Spleen (tissue), 11 donors: ENCODE results near the gene SERPING1. TPM values are rescaled to one million over a fixed set of nuclear protein-coding genes. Genes with fewer than 3 reads are reported as not detected.
A peak's percentile ranks its signal among the peaks of the same experiment; 100 is the strongest.

Source experiments
- DNase-seq: peaks from one replicate; pipeline ENCODE4 v3.0.0-alpha.2; 2020
- H3K27ac ChIP-seq, 8 donors: fragments of 200-600 bp; sonication (generic) in 7 of 8; 1 replicate in 4 of 8; 2 replicates in 4 of 8; pipeline versions ENCODE4 v1.5.0 to v1.8.0; 2016 to 2021; ENCODE audit warnings: inconsistent platforms in 4 of 8, mild to moderate bottlenecking in 4 of 8, moderate library complexity in 1 of 8
- H3K27me3 ChIP-seq, 7 donors: fragments of 200-600 bp; sonication (generic) in 6 of 7; replicated peaks in 1 of 7; 1 replicate in 4 of 7; 2 replicates in 3 of 7; pipeline versions ENCODE4 v1.5.0 to v1.8.0; 2016 to 2021; ENCODE audit warnings: inconsistent platforms in 3 of 7, mild to moderate bottlenecking in 1 of 7
- H3K36me3 ChIP-seq, 6 donors: fragments of 200-600 bp; sonication (generic) in 5 of 6; 1 replicate in 4 of 6; 2 replicates in 2 of 6; pipeline versions ENCODE4 v1.5.0 to v1.8.0; 2016 to 2021; ENCODE audit warnings: inconsistent platforms in 2 of 6
- H3K4me1 ChIP-seq, 6 donors: fragments of 200-600 bp; sonication (generic) in 5 of 6; 1 replicate in 3 of 6; 2 replicates in 3 of 6; pipeline versions ENCODE4 v1.5.0 to v1.8.0; 2016 to 2021; ENCODE audit warnings: inconsistent platforms in 3 of 6
- H3K4me3 ChIP-seq, 8 donors: fragments of 200-600 bp; sonication (generic) in 7 of 8; 1 replicate in 4 of 8; 2 replicates in 4 of 8; pipeline versions ENCODE4 v1.5.0 to v1.8.0; 2016 to 2021; ENCODE audit warnings: inconsistent platforms in 4 of 8, mild to moderate bottlenecking in 4 of 8, moderate library complexity in 2 of 8
- H3K9me3 ChIP-seq, 8 donors: fragments of 200-600 bp; sonication (generic) in 7 of 8; 1 replicate in 4 of 8; 2 replicates in 4 of 8; pipeline versions ENCODE4 v1.5.0 to v1.8.0; 2016 to 2021; ENCODE audit warnings: inconsistent platforms in 4 of 8
- CTCF ChIP-seq, 11 experiments: fragments of 200-600 bp in 7 of 11; fragments of 450-650 bp in 4 of 11; sonication (generic) in 4 of 11; IDR thresholded peaks in 8 of 11; conservative IDR thresholded peaks in 3 of 11; 1 replicate in 7 of 11; 2 replicates in 4 of 11; pipeline versions ENCODE4 v1.4.0 to v1.8.0; 2016 to 2021; ENCODE audit warnings: antibody characterized with exemption in 11 of 11, inconsistent platforms in 4 of 11, mild to moderate bottlenecking in 1 of 11
- POLR2A ChIP-seq, 3 donors: fragments of 450-650 bp; IDR thresholded peaks; one replicate each; pipeline ENCODE4 v1.5.1; 2017; ENCODE audit warnings: antibody characterized with exemption in 3 of 3, mild to moderate bottlenecking in 1 of 3
- POLR2AphosphoS5 ChIP-seq, 3 donors: sonication (generic); formaldehyde crosslinking; IDR thresholded peaks; one replicate each; pipeline ENCODE4 v1.5.1; 2017; ENCODE audit warnings: antibody characterized with exemption in 3 of 3
- WGBS, 5 donors: extraction: QIAGEN DNeasy Blood & Tissue Kit in 3 of 5; methylation state at CpG; one replicate each; pipeline versions ENCODE4 v1.1.5 to v1.1.7; 2013 to 2018; 5-methylcytosine and 5-hydroxymethylcytosine counted together
- intact Hi-C: fragments of 100-400 bp; cut with DNase I; formaldehyde crosslinking; loops from one replicate; pipeline ENCODE4 v1.15.0; 2023; ENCODE audit warnings: low total_unique reads
- polyA plus RNA-seq, 3 donors: library from polyadenylated mRNA; stranded (reverse); fragments of 200-250 nt; gene quantifications; one replicate each; pipeline ENCODE4 v1.2.1, GENCODE V29; 2013
- total RNA-seq, 7 donors: library from RNA; depleted of rRNA in 3 of 7; stranded (reverse); fragments of >200 nt in 3 of 7; fragmentation: NEBNext Ultra II Directional in 4 of 7; extraction: Animal tissue kit (Norgen Biotek cat#: 25700) in 4 of 7; gene quantifications; one replicate each; pipeline versions ENCODE4 v1.1.0 to v1.2.1, GENCODE V29; 2016 to 2021
- donor health status: healthy with polysubstance abuse.
- donor health status: DM: no; HTN: no; CAD: no; lungs with moderate emphysema.
- donor health status: DM: no; HTN: no; CAD: no.
- donor health status: Bipolar disorder and iron deficiency.
- donor health status: healthy.
- donor health status: DM: no; HTN: no; CAD: no.
- donor health status: DM: yes; HTN: yes; CAD: no.

SERPING1 gene
- total and polyA plus RNA-seq, 10 donors: 104 to 364 (median 228) TPM

DNA sequence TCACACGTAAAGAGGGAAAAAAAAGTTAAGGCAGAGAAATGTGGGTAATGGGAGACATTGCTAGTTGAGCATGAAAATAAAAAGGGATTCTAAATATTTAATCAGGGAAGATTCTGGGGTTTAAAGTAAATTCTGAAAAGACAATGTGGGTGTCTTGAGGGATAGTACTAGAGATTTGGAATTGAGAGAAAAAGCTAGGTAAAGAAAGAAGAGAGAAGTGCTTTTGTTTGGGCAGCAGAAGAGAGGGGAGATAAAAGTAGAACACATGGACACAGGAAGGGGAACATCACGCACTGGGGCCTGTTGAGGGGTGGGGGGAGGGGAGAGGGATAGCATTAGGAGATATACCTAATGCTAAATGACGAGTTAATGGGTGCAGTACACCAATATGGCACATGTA lies 55.7 kb downstream of the SERPING1 start:
- intact Hi-C loops: no loop called here
- TF ChIP-seq POLR2A (IDR thresholded peaks at IDR 0.05): no peak
- no peak for TF ChIP-seq POLR2AphosphoS5 (IDR thresholded peaks at IDR 0.05)
- no peak for TF ChIP-seq CTCF (IDR thresholded peaks at IDR 0.05 in 8 of 11, conservative IDR thresholded peaks at IDR 0.05 in 3 of 11)
- H3K9me3 ChIP-seq: no peaks in the 10 kb centered on the region
- H3K36me3 ChIP-seq: no peaks in the 10 kb centered on the region
- no peak overlapping the region for H3K4me3 ChIP-seq
- WGBS, 5 donors: 27 to 53% (median 46%) methylated on average over 3 of the region's 3 CpGs
- H3K4me1 ChIP-seq: peaks cover 12 to 56% (median 30%) of the 10 kb centered on the region in 6 donors
- no peak for DNase-seq
- peak overlapping the region in 2 of 8 donors; percentile 56 to 68 for H3K27ac ChIP-seq
- peaks cover 0 to 26% (median 13%) of the 10 kb centered on the region in 7 donors for H3K27me3 ChIP-seq

DNA sequence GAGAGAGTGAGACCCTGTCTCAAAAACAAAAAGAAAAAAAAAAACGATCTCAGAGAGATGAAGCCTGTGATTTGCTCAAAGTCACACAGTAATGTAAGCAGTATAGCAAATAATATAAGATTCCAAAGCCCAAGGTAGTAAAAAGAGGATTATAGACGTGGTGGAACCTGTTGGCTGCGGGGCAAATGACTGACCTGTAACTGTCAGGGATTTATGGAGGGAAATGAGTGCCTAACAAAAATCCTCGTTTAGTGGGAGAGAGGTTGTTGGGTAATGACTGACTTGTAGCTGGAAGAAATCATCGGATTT lies 59.4 kb downstream of the SERPING1 start:
- Histone ChIP-seq H3K4me3 (peak overlapping the region; percentile 54 to 85 (median 70)), H3K36me3 (peaks cover 7 to 30% (median 25%) of the 10 kb centered on the region in 6 donors), H3K27ac (peak overlapping the region; percentile 77 to 94 (median 90)), H3K4me1 (peaks cover 11 to 69% (median 33%) of the 10 kb centered on the region in 6 donors), H3K27me3 (no peaks in the 10 kb centered on the region), H3K9me3 (no peaks in the 10 kb centered on the region)
- no peak for DNase-seq
- WGBS, 5 donors: 21 to 28% (median 26%) methylated on average over 5 of the region's 5 CpGs
- TF ChIP-seq POLR2A (IDR thresholded peaks at IDR 0.05): no peak
- no peak for TF ChIP-seq CTCF (IDR thresholded peaks at IDR 0.05 in 8 of 11, conservative IDR thresholded peaks at IDR 0.05 in 3 of 11)
- no peak for TF ChIP-seq POLR2AphosphoS5 (IDR thresholded peaks at IDR 0.05)
- intact Hi-C loops: loop anchor here (5.0 kb wide), 1 partner anchor 95 kb away; no protein-coding TSS in a partner anchor

- TF ChIP-seq CTCF (IDR thresholded peaks at IDR 0.05 in 8 of 11, conservative IDR thresholded peaks at IDR 0.05 in 3 of 11): peak in 5 of 11 experiments; percentile 14 to 59 (median 32)
- peak; percentile 93 to 96 (median 95) for TF ChIP-seq POLR2AphosphoS5 (IDR thresholded peaks at IDR 0.05)
- TF ChIP-seq POLR2A (IDR thresholded peaks at IDR 0.05): peak in 1 of 3 donors; percentile 55
- intact Hi-C loops: loop anchor here (5.0 kb wide), 1 partner anchor 95 kb away; no protein-coding TSS in a partner anchor
- peak within 1 kb of the TSS; percentile 77 to 94 (median 90) for H3K27ac ChIP-seq
- peak; percentile 99 for DNase-seq
- peaks cover 11 to 69% (median 31%) of the 10 kb centered on the region in 6 donors for H3K4me1 ChIP-seq
- H3K4me3 ChIP-seq: peak within 1 kb of the TSS; percentile 54 to 85 (median 70)
- peaks cover 11 to 36% (median 30%) of the 10 kb centered on the region in 6 donors for H3K36me3 ChIP-seq
- 0 to 1% (median 0%) methylated on average over 16 to 45 of the region's 45 CpGs for WGBS, 5 donors
- H3K27me3 ChIP-seq: no peaks in the 10 kb centered on the region
- H3K9me3 ChIP-seq: no peaks in the 10 kb centered on the region
These were observed 59.9 kb downstream of the SERPING1 start, which contains the start of gene CLP1 for GRCh38 chr11:57657194-57658022. CLP1 (plus strand) TSS chr11:57657762; CDS start chr11:57659477, 1,715 bp downstream.

DNA sequence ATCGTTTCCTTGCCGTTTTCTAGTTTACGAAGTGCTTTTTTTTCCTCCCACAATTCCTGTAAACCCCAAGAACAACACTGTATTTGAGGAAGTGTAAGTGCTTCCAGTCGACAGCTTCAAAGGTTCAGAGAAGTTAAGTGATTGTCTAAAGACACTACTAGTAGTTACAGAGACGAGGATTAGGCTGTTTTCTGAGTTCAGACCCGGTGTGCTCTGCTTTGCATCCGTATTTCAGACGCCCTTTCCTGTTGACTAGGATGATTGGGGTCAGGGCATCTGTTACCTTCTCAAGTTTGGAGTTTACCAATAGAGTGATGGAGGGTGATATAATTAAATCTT lies 60.5 kb downstream of the SERPING1 start:
- Histone ChIP-seq H3K36me3 (peaks cover 11 to 41% (median 36%) of the 10 kb centered on the region in 6 donors), H3K9me3 (no peaks in the 10 kb centered on the region), H3K27me3 (no peaks in the 10 kb centered on the region), H3K4me3 (peak overlapping the region; percentile 54 to 85 (median 70)), H3K27ac (peak overlapping the region; percentile 61 to 94 (median 90)), H3K4me1 (peaks cover 11 to 69% (median 29%) of the 10 kb centered on the region in 6 donors)
- intact Hi-C loops: loop anchor here (5.0 kb wide), 1 partner anchor 96 kb away; no protein-coding TSS in a partner anchor
- 0 to 1% (median 0%) methylated on average over 8 of the region's 8 CpGs for WGBS, 5 donors
- DNase-seq: no peak
- TF ChIP-seq POLR2AphosphoS5 (IDR thresholded peaks at IDR 0.05): no peak
- no peak for TF ChIP-seq CTCF (IDR thresholded peaks at IDR 0.05 in 8 of 11, conservative IDR thresholded peaks at IDR 0.05 in 3 of 11)
